Loucy (cell line): ENCODE data around the gene LUZP1.
A peak's percentile ranks its signal among the peaks of the same experiment; 100 is the strongest.

Experiments used
- H2AFZ ChIP-seq: fragments of 200-600 bp; sonication (generic); 2 replicates; pipeline ENCODE4 v1.6.0; 2016; ENCODE audit warnings: antibody characterized with exemption, mild to moderate bottlenecking, low read length, moderate library complexity
- H3F3A ChIP-seq: fragments of 200-600 bp; 2 replicates; pipeline ENCODE4 v1.6.0; 2016; ENCODE audit warnings: antibody characterized with exemption, low read depth, mild to moderate bottlenecking
- H3K27me3 ChIP-seq: fragments of 200-600 bp; sonication (generic); 2 replicates; pipeline ENCODE4 v1.6.1; 2014; ENCODE audit warnings: low read length, mild to moderate bottlenecking; ENCODE audit not compliant: insufficient read depth, poor library complexity, severe bottlenecking
- H3K36me3 ChIP-seq: fragments of 200-600 bp; sonication (generic); 2 replicates; pipeline ENCODE4 v1.6.1; 2016; ENCODE audit warnings: low read length; ENCODE audit not compliant: insufficient read depth
- H3K4me1 ChIP-seq: fragments of 200-600 bp; sonication (generic); 2 replicates; pipeline ENCODE4 v1.5.1; 2014; ENCODE audit warnings: low read length, mild to moderate bottlenecking; ENCODE audit not compliant: insufficient read depth, poor library complexity, severe bottlenecking
- H3K4me2 ChIP-seq: fragments of 200-600 bp; sonication (generic); 2 replicates; pipeline ENCODE4 v1.6.0; 2014; ENCODE audit warnings: antibody characterized with exemption, low read length, low read depth, mild to moderate bottlenecking; ENCODE audit not compliant: poor library complexity, severe bottlenecking
- H3K4me3 ChIP-seq: fragments of 200-600 bp; sonication (generic); 2 replicates; pipeline ENCODE4 v1.5.1; 2014; ENCODE audit warnings: low read length, mild to moderate bottlenecking, mixed read lengths; ENCODE audit not compliant: poor library complexity, severe bottlenecking
- H3K79me2 ChIP-seq: fragments of 200-600 bp; sonication (generic); 2 replicates; pipeline ENCODE4 v1.6.1; 2014; ENCODE audit warnings: low read length; ENCODE audit not compliant: insufficient read depth
- H3K9ac ChIP-seq: fragments of 200-600 bp; sonication (generic); 2 replicates; pipeline ENCODE4 v1.6.0; 2014; ENCODE audit warnings: mild to moderate bottlenecking, low read depth, low read length, moderate library complexity; ENCODE audit not compliant: poor library complexity, severe bottlenecking
- H3K9me2 ChIP-seq: fragments of 200-600 bp; sonication (generic); replicated peaks from 2 replicates; pipeline ENCODE4 v1.6.1; 2016; ENCODE audit warnings: low read depth, low read length, mixed read lengths
- H3K9me3 ChIP-seq: fragments of 200-600 bp; sonication (generic); 2 replicates; pipeline ENCODE4 v1.6.1; 2014; ENCODE audit warnings: mild to moderate bottlenecking, antibody characterized with exemption, low read length, low read depth; ENCODE audit not compliant: insufficient read depth
- H4K20me1 ChIP-seq: fragments of 200-600 bp; sonication (generic); 2 replicates; pipeline ENCODE4 v1.6.0; 2014; ENCODE audit warnings: antibody characterized with exemption, low read length, mild to moderate bottlenecking; ENCODE audit not compliant: insufficient read depth, poor library complexity, severe bottlenecking
- CTCF ChIP-seq: fragments of 200-600 bp; sonication (generic); conservative IDR thresholded peaks from 2 replicates; pipeline ENCODE4 v1.5.1; 2014; ENCODE audit warnings: mild to moderate bottlenecking, antibody characterized with exemption, low read length
- EZH2phosphoT487 ChIP-seq: fragments of 200-600 bp; IDR thresholded peaks from 2 replicates; pipeline ENCODE4 v1.6.1; 2018; ENCODE audit warnings: antibody characterized with exemption, mild to moderate bottlenecking, moderate library complexity, borderline replicate concordance

Gene LUZP1

GRCh38 chr1:23177438-23178380 is 9.1 kb upstream of the LUZP1 start:
- H3K4me2 ChIP-seq: peak overlapping the region; percentile 93
- no peaks in the 10 kb centered on the region for H3K27me3 ChIP-seq
- peak overlapping the region; percentile 63 for H3K9ac ChIP-seq
- no peaks in the 10 kb centered on the region for H3F3A ChIP-seq
- H4K20me1 ChIP-seq: no peaks in the 10 kb centered on the region
- H2AFZ ChIP-seq: peak overlapping the region; percentile 93
- TF ChIP-seq EZH2phosphoT487: no peak
- TF ChIP-seq CTCF: no peak
- no peaks in the 10 kb centered on the region for H3K9me3 ChIP-seq
- H3K4me1 ChIP-seq: peaks cover 11% of the 10 kb centered on the region
- no peaks in the 10 kb centered on the region for H3K36me3 ChIP-seq
- H3K4me3 ChIP-seq: peak overlapping the region; percentile 76
- H3K9me2 ChIP-seq: no peaks in the 10 kb centered on the region
- no peaks in the 10 kb centered on the region for H3K79me2 ChIP-seq

GRCh38 chr1:23177031-23177430 is 8.4 kb upstream of the LUZP1 start:
- Histone ChIP-seq H2AFZ (peak overlapping the region; percentile 93), H4K20me1 (no peaks in the 10 kb centered on the region), H3K4me3 (peak overlapping the region; percentile 76), H3K9me3 (no peaks in the 10 kb centered on the region), H3K79me2 (no peaks in the 10 kb centered on the region), H3K4me1 (peaks cover 11% of the 10 kb centered on the region), H3K27me3 (no peaks in the 10 kb centered on the region), H3K4me2 (peak overlapping the region; percentile 93), H3K9me2 (no peaks in the 10 kb centered on the region), H3K9ac (peak overlapping the region; percentile 63), H3K36me3 (no peaks in the 10 kb centered on the region), H3F3A (no peaks in the 10 kb centered on the region)
- TF ChIP-seq CTCF: no peak
- no peak for TF ChIP-seq EZH2phosphoT487

- Histone ChIP-seq H3K9me3 (no peaks in the 10 kb centered on the region), H4K20me1 (no peaks in the 10 kb centered on the region), H3K4me1 (peaks cover 24% of the 10 kb centered on the region), H3K27me3 (no peaks in the 10 kb centered on the region), H3K36me3 (no peaks in the 10 kb centered on the region), H3K9ac (no peak overlapping the region), H3K79me2 (no peaks in the 10 kb centered on the region), H3K9me2 (no peaks in the 10 kb centered on the region), H3F3A (no peaks in the 10 kb centered on the region), H3K4me2 (peak overlapping the region; percentile 16), H2AFZ (peak overlapping the region; percentile 66), H3K4me3 (no peak overlapping the region)
- TF ChIP-seq EZH2phosphoT487 (no peak), CTCF (no peak)
Measured at GRCh38 chr1:23174426-23175110, 5.9 kb upstream of the LUZP1 start.
